ENCODE measurements around the gene GZMH.
"Not testable (repeated sequence)": the region's sequence is repeated elsewhere in the genome, so short reads cannot be mapped to it uniquely, and the experiment has no call there.

GZMH gene

GRCh38 chr14:24609655-24610344, at the start of gene GZMH:
TSS of gene GZMH (minus strand) at chr14:24609685. CDS start at chr14:24609613, 72 bp downstream.
- DNase-seq (ENCODE audit: low spot score) = no peak

GRCh38 chr14:24648361-24648760, 38.9 kb upstream of the GZMH start:
- not testable (repeated sequence) for DNase-seq (ENCODE audit: low spot score)

GRCh38 chr14:24639905-24640304, 30.4 kb upstream of the GZMH start:
- no peak for DNase-seq (ENCODE audit: low spot score)

GRCh38 chr14:24639270-24639669, 29.8 kb upstream of the GZMH start:
- DNase-seq (ENCODE audit: low spot score) = no peak

GRCh38 chr14:24634158-24634557, 24.7 kb upstream of the GZMH start, which contains the start of gene GZMB:
TSS of gene GZMB (minus strand) at chr14:24634190. CDS start at chr14:24634160, 30 bp downstream.
- no peak for DNase-seq (ENCODE audit: low spot score)

- DNase-seq (ENCODE audit: low spot score) = no peak
These were observed 23.9 kb upstream of the GZMH start for GRCh38 chr14:24633353-24633752.

GRCh38 chr14:24632761-24633160, 23.3 kb upstream of the GZMH start:
- DNase-seq (ENCODE audit: low spot score) = no peak

GRCh38 chr14:24632336-24632735, 22.9 kb upstream of the GZMH start:
- no peak for DNase-seq (ENCODE audit: low spot score)

GRCh38 chr14:24631749-24632335, 22.4 kb upstream of the GZMH start:
- no peak for DNase-seq (ENCODE audit: low spot score)

GRCh38 chr14:24630872-24631477, 21.5 kb upstream of the GZMH start:
- DNase-seq (ENCODE audit: low spot score) = no peak

GRCh38 chr14:24630087-24630871, 20.8 kb upstream of the GZMH start:
- DNase-seq (ENCODE audit: low spot score) = no peak

- DNase-seq (ENCODE audit: low spot score) = no peak
These were observed 20.0 kb upstream of the GZMH start for GRCh38 chr14:24629521-24629920.

- no peak for DNase-seq (ENCODE audit: low spot score)
These were observed 4.3 kb upstream of the GZMH start for GRCh38 chr14:24613747-24614146.

GRCh38 chr14:24613241-24613640, 3.8 kb upstream of the GZMH start:
- DNase-seq (ENCODE audit: low spot score) = no peak

- DNase-seq (ENCODE audit: low spot score) = no peak
These were observed 2.7 kb upstream of the GZMH start for GRCh38 chr14:24612196-24612595.

GRCh38 chr14:24607635-24608514, 1.6 kb downstream of the GZMH start:
- no peak for DNase-seq (ENCODE audit: low spot score)

- DNase-seq (ENCODE audit: low spot score) = no peak
These were observed 2.4 kb downstream of the GZMH start for GRCh38 chr14:24607081-24607480.

- no peak for DNase-seq (ENCODE audit: low spot score)
These were observed 3.2 kb downstream of the GZMH start for GRCh38 chr14:24606297-24606696.

GRCh38 chr14:24605435-24606190, 3.9 kb downstream of the GZMH start:
- no peak for DNase-seq (ENCODE audit: low spot score)

- no peak for DNase-seq (ENCODE audit: low spot score)
These were observed 12.1 kb downstream of the GZMH start for GRCh38 chr14:24597403-24597802.
